GM21515 (cell line): ENCODE measurements around the gene ANKZF1.

ENCODE experiments used
- ATAC-seq: cut with Tn5 transposase; IDR thresholded peaks from one replicate; pipeline ENCODE4 v1.9.1; 2021; ENCODE audit not compliant: unreplicated experiment

Gene ANKZF1

GRCh38 chr2:219280651-219281050, 51.0 kb downstream of the ANKZF1 start:
- ATAC-seq = no peak

GRCh38 chr2:219281588-219281987, 52.0 kb downstream of the ANKZF1 start:
- ATAC-seq = no peak

- ATAC-seq = no peak
Measured at GRCh38 chr2:219282375-219282774, 52.8 kb downstream of the ANKZF1 start.

- ATAC-seq = no peak
Measured at GRCh38 chr2:219282943-219283581, 53.5 kb downstream of the ANKZF1 start.

- ATAC-seq = no peak
Measured at GRCh38 chr2:219284501-219285372, 55.1 kb downstream of the ANKZF1 start.

- no peak for ATAC-seq
Measured at GRCh38 chr2:219285373-219285735, 55.7 kb downstream of the ANKZF1 start.

GRCh38 chr2:219285894-219286425, 56.4 kb downstream of the ANKZF1 start:
- no peak for ATAC-seq
